Inflammatory macrophage treated with lipopolysaccharide for 1 hour (primary cell): Measurements from ENCODE around the gene GGA1.

Experiments used
- DNase-seq, 2 donors: peaks; one replicate each; pipeline ENCODE4 v3.0.0-alpha.2; 2020 to 2022

The GGA1 gene, protein sequence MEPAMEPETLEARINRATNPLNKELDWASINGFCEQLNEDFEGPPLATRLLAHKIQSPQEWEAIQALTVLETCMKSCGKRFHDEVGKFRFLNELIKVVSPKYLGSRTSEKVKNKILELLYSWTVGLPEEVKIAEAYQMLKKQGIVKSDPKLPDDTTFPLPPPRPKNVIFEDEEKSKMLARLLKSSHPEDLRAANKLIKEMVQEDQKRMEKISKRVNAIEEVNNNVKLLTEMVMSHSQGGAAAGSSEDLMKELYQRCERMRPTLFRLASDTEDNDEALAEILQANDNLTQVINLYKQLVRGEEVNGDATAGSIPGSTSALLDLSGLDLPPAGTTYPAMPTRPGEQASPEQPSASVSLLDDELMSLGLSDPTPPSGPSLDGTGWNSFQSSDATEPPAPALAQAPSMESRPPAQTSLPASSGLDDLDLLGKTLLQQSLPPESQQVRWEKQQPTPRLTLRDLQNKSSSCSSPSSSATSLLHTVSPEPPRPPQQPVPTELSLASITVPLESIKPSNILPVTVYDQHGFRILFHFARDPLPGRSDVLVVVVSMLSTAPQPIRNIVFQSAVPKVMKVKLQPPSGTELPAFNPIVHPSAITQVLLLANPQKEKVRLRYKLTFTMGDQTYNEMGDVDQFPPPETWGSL

DNA sequence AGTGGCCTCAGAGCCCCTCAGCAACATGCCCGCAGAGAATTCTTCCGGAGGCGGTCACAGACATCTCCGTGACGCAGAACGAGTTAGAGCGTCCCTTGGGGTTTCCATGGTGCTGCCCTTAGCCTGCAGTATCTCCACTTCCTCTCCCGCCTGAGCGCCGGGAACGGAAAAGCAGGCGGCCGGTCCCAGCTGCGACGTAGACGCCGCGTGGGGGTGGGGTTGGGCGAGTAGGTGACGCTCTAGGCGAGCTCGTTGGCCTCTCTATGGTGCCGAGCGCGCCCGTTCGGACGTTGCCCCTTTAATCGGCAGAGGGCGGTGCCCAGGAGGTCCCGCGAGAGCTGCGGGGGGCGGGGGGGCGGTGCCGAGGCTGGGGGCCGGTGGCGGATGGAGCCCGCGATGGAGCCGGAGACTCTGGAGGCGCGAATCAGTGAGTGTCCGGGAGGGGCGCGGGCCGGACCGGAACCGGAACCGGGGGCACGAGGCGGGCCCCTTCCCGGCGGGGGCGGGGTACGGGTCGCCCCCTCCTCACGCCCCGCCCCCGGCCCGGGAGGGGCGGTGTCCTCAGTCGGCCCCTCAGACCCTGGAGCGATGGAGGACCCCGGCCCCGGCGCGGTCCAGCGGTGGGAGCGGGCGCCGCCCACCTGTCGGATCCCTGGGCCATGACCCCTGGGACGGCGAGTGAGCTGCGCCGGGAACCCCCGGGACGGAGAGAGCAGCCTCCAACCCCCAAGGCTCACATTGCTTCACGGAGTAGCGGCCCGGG lies at the start of gene GGA1:
Gene GGA1 (plus strand): TSS at position 358 of the 763 bp plus-strand sequence. CDS start 27 bp downstream, at position 385.
- peak; percentile 97 to 99 for DNase-seq

DNA sequence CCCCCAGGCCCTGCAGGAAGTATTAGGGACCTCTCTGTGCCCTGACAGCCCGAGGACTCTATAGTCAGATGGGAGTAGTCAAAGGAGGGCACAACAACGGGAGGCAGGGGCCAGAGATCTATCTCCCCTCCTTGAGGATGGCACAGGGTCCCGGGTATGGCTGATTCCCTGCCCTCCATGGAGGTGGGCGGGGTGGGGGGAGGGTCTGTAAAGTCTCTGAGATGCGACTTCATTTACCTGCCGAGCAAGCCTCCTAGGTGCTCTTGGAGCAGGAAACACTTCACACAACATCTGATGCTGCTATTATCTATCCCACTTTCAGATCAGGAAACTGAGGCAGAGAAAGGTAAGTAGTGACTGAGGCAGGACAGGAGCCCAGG lies 49.1 kb upstream of the GGA1 start:
- DNase-seq: no peak

DNA sequence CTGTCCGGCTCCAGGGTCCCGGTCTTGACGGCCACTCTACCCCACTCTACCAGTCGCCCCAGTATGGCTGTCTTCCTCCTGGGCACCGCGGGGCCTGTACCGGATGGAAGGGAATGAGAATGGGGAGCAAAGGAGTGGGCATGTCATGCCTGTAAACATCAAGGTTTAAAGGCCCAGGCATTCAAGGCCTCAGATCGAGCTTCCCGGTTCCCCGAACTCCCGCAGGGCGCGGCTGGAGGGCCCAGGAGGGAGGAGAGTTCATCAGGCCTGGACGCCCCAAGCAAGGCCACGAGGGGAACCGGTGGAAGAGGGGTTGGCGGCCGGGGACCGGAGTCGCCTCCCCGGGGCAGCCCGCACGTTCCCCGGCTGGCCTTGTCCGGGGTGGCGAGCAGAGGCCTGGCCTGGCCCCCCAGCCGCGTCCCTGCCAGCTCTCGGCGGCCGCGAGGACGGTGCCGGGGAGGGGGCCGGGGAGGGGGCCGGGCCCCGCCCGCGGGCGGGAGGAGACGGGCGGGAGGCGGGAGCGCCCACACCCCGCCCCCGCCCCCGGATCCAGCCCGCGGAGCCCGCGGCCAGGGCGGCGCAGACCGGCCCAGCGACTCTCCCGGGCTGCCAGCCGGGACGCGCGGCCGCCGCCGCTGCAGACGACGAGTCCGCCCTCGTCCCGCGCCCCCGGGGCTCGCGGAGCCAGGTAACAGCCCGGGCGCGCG lies 48.6 kb upstream of the GGA1 start, which contains the start of gene CDC42EP1:
Gene CDC42EP1 (plus strand): TSS at position 580 of the 707 bp plus-strand sequence. CDS start 5,870 bp downstream, outside the sequence.
- no peak for DNase-seq

DNA sequence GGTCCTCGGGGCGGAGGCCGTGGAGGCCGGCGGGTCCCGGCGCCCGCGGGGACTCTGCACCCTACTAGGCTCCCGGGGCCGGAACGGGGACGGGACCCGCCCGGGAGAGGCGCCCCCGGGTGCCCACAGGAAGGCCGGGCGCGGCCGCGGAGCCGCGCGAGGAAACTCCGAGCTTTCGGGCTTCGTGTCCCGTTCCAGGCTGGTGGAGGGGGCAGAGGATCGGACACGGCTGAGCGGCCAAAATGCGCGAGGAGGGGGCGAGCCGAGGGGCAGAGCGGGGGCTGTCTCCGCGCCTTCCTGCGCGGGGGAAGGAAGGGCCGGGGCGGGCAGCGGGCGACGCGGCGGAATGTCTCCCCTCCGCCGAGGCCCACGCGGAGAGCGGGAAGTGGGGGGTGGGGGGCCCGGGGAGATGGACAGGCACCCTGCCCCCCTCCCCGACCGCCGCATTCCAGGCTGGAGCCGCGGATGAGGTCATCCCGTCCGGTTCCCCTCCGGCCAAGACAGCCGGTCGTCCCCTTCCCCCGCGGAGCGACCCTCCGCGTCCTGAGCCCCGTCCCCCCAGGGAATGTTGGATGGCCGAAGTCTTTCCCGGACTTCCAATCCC lies 47.9 kb upstream of the GGA1 start:
- no peak for DNase-seq

DNA sequence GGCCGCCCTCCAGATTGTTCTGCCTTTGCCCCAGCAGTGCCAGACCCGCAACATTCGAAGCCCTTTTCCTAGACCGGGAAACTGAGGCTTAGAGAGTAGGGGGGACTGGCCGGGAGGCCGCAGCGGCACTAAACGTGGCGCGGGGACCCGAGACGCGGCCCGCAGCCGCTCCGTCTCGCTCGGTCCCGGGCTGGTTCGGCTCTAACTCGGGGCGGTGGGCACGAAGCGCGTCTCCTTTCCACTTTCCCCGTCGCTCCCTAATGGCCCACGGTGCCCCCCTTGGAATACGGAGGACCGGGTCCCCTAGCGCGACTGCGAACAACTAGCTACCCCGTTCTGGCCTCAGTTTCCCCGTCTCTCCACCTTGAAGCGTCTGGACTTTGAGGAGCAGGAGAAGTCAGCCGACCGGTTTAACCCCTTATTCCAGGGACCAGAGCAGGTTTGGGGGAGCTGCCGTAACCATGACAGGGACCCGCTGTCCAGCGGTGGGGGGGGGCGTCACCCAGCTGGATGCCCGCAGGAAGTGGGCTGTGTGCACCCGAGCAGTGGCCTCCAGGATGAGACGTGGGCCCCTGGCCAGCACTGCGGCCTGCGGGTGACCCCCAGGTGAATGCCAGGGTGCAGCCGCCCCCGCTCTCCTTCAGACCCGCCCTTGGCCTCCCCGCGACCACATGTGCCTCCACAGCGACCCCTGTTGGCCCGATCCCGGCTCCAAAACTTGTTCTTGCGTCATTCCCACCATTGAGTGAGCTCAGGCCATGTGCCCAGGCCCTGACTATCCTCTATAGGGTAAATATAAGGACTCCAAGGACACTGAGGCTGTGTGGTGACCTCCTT lies 47.2 kb upstream of the GGA1 start:
- DNase-seq: peak; percentile 78 to 97

DNA sequence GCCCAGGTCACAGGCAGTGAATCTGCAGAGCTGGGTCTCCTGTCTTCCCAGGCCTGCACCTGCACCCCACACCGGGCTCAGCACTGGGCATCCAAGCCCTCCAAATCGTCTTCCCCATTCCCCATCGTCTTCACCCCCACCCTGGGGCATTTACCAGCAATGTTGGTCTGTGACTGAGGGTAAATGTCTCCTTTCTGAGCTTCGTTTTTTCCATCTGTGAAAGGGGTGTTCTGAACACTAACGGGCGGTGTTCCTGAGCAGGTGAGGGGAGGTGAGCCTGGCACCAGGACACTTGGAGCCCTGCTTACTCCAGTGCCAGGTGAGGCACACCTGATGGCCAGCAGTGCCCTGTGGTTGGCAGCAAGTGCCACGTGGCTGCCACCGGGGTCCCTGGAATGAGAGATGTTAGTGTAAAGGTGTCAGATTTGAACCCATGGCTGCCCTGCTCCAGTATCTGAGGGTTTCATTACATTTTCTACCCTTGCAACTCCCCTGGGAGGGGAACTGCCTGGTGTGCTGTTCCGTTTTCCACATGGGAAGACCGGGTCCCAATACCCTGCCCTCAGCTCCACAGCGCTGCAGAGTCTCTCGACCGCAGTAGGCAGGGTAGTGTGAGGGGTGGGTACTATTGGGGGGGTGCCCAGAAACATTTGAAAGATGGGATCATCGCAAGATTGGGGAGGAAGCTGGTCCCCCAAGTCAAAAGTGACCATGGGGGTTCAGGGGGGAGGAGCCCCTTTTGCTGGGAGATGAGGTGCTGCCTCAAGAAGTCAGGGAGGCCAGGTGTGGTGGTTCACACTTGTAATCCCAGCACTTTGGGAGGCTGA lies 46.4 kb upstream of the GGA1 start:
- no peak for DNase-seq

DNA sequence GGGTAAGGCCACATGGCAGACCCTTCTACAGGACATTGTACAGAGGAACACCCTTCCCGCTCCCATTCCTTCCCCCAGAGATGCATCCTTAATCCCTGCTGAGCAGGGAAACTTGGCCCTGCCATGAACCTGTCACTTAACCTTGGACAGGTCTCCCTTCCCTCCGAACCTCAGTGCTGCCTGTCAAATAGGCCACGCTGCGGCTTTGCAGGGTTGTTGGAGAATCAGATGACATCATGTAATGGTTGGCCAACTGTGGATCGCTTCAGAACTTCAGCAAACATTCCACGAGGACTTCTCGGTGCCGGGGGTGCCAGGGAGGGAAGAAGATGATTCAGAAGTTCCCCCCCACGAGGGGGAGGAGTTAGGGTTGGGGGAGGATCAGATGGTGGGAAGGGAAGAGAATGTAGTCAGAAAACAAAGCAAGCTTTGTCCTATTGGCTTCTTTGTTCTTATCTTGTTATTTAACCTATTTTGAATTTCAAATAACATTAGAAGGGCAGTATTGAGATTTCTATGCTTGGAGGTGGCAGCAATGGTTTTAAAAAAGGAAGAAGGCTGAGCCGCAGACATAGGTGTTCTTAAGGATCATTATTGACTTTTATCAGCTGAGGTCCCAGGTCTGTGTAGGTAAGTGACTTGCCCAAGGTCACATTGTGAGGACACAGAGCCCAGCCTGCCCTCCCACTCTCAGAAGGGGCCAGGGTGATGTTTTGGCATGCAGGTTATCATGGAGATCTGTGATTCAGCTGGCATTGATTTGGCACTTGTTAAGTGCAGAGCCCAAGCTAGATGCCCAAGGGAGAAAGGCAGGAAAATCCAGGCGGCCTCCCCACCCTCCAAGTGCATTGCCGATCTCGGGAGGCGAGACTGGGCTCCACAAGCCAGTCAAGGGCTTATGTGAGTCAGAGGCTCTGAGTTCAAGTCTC lies 45.2 kb upstream of the GGA1 start:
- peak; percentile 80 to 86 for DNase-seq

DNA sequence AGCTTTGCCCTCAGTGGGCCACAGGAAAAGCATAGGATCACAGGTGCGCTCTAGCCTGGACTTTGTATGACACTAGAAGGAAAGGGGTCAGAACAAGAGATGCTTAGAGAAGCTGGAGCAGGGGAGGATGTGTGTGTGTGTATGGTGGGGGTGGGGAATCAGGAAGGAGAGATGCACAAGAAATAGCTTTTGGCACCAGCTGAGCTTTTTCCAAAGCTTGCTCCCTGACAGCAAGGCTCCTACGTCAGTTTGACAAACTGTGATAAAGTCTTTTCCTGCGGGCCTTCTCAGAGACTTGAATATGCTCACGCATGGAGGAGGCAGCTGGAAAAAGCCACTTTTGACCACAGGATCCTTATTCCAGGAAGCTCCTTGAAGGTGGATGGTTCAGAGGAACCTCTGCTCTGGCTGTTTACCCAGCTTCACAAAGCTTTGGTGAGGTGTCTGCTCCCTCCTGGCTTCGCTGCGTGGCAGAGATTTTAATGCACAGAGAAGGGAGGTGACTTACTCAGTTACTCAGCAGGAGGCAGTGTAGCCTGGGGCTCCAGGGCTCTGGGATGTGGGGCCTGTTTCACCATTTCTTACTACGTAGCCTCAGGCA lies 44.4 kb upstream of the GGA1 start:
- DNase-seq: no peak

DNA sequence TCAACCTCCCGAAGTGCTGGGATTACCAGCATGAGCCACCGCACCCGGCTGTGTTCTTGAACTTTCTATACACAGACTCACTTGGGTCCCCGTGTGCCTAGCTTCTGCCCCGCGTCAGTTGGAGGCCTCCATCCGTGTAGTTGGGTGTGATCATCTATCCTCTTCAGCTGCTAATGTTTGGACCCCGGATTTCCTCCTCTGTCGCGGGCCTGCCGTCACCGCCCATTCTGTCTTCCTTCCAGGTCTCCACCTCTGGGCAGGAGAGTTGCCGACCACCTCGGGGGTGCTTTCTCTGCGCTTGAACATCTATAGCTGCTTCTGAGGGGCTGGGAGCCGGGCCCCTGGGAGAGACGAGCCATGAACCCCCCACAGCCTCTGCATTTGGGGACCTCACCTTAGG lies 42.8 kb upstream of the GGA1 start:
- DNase-seq: no peak

DNA sequence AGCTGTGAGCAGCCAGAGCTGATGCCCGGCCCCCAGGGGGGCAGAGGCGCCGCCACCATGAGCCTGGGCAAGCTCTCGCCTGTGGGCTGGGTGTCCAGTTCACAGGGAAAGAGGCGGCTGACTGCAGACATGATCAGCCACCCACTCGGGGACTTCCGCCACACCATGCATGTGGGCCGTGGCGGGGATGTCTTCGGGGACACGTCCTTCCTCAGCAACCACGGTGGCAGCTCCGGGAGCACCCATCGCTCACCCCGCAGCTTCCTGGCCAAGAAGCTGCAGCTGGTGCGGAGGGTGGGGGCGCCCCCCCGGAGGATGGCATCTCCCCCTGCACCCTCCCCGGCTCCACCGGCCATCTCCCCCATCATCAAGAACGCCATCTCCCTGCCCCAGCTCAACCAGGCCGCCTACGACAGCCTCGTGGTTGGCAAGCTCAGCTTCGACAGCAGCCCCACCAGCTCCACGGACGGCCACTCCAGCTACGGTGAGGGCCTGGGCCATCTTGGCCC lies 42.3 kb upstream of the GGA1 start:
- peak; percentile 78 to 89 for DNase-seq

DNA sequence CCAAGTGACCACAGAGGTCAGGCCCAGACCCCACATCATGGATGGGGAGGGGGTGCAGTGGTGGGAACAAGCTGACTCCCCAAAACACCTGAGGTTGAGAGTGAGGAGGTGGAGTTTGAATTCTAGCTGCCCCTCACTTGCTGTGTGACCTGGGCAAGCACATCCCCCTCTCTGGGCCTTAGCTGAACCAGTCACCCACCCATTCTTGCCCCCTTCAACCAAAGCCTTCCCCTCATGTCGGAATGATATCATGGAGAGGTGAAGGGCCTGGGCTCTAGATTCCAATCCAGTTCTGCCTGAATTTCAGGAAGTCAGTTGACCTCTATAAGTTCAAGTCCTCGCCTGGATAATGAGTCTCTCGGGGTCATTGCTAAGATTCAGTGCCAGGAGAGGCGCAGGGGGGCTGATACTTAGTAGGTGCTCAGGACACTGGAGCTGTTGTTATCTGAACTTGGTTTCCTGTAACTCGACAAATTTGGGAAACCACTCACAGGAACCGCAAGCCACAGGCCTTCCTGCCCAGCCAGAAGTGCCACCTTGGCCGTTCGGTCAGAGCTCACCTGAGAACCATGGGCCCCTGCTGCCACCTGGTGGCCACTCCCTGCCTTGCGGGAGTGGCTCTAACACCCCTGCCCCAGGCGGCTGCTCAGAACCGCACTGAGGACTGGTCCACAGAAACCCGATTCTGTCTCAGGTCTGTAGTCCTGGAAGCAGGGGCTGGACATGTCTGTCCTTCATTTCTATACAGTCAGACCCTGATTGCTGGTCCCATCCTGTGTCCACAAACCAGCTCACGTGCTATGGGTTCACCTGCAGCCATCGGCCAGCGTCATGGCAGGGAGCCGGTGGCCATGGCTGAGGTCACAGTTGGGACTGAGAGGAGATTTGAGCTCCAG lies 41.5 kb upstream of the GGA1 start:
- peak; percentile 56 to 85 for DNase-seq

DNA sequence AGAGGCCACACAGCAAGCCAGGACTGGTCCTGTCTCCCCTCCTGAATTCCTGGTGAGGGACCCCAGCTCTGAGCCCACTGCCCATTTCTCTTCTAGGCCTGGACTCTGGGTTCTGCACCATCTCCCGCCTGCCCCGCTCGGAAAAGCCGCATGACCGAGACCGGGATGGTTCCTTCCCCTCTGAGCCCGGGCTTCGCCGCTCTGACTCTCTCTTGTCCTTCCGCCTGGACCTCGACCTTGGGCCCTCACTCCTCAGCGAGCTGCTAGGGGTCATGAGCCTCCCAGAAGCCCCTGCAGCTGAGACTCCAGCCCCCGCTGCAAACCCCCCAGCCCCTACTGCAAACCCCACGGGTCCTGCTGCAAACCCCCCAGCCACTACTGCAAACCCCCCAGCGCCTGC lies 40.6 kb upstream of the GGA1 start:
- no peak for DNase-seq

DNA sequence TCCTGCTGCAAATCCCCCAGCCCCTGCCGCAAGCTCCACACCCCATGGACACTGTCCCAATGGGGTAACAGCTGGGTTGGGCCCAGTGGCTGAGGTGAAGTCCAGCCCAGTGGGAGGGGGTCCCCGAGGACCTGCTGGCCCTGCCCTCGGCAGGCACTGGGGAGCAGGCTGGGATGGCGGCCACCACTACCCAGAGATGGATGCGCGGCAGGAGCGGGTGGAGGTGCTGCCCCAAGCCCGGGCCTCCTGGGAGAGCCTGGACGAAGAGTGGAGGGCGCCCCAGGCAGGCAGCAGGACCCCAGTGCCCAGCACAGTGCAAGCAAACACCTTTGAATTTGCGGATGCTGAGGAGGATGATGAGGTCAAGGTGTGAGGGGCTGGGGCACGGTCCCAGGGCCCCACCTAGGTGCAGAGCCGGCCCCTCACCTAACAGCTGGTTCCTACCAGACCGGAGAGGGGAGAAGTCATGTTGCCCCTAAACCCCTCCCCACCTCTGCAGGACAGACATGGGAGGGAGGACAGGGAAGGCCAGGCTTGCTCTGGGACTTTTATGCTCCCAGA lies 40.1 kb upstream of the GGA1 start:
- no peak for DNase-seq

DNA sequence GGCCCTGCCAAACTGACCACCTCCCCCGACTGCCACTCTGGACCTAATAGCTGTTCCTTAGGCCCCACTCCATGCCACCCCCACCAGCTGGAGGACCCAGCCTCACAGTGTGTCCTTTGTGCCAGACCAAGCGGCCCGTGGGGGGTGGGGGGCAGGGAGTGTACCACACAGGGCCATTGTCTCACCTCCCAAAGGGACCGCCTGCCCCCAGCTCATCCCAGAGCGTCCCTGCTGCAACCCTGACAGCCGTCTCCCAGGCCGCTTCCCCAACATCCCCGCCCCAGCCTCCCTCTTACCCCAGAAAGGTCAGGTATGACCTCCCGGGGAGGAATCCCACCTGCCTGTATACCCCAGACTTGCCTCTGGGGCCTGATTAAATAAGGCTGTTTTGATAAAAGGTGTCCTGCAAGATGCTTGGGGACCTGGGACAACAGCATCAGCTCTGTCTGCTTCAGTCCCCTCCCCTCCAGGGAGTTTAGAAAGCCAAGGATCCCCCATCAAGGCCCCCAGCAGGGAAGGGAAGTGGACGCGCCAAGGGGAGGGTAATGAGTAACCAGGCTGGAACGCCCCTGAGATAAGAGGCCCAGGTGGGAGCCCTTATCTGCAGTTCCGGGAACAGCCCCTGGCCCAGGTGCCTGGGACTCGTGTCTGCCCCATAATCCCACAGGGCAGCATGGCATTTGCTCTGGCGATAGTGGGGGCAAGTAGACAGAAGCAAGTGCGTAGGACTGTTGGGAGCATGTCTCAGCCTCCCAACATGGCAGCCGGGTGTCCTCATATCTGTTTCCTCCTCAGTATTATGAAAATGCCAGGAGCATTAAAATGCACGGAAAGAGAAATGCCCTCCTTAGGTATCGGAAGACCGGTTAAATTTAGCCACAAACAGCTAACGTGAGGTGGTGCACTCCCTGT lies 39.4 kb upstream of the GGA1 start:
- no peak for DNase-seq

DNA sequence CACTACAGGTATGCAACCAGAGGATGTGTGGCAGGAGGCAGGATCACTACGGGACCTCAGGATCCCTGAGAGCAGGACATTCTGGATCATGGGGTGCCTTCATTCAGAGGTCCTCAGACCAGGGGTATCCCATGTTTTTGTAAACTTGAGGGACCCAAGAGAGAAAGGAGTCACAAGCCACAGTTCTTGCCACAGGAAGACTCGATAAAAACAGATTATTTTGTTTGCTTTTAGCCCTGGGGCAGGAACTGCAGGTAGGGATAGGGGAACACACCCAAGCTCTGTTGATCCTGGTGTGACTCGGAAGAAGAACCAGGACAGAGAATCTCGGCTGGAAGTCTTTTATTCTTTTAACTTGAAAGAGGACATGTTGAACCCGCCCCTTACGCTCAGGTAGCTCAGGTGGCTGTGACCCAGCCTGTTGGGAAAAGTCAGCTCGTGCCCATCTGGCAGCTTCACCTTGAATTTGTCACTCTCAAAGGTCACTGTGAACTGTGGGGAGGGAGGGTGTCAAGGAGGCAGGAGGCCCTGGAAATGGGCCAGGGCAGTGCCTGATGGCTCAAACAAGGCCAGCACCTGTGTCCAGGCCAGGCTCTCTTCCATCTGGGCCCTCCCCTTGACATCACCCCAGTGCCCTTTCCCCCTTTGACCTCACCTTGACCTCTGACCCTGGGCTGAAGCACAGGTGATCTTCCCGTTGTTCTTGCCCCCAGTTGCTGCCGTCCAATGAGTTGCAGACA lies 38.5 kb upstream of the GGA1 start:
- no peak for DNase-seq

DNA sequence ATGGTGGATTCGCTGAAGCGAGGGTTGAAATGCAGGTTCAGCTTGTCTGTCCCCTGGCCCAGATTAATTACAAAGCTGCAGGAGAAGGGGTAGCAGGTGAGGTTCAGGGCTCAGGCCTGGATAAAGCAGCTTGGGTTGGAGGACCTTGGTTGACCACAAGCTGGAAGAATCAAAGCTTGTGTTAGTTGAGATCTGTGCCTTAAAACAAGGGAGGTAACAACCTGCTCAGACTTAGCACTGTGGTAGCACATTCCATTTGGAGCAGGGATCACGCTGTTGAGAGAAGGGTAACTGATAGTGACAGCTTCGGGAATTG lies 38.0 kb upstream of the GGA1 start:
- no peak for DNase-seq
